Measurements from ENCODE around the gene SAMD1. TPM values are rescaled to one million over a fixed set of nuclear protein-coding genes. Genes with fewer than 3 reads are reported as not detected.

The SAMD1 gene
- total and polyA plus RNA-seq, 2 of the 13 experiments (the other 11 are each of a cell fraction or from before 2014, with no cell fraction given) = 17.5 to 45.0 TPM

DNA sequence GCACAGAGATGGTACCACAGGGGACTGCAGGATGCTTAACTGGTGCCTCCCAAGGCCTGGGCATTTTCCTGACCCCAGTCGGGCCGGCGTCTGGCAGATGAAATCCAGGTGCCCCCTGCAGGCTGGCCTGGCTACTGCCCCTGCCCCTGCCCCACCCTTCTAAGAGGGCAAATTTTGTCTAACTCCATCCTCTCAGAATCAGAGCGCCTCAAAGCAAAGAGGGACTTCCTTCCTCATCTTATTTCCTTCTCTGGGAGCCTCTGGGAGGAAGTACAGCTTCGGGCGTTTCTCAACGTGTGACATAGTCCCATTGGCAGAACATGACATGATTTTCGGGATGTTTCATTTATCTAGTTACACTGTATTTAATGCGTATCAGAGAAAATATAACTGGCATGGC is 24.3 kb upstream of the SAMD1 start:
- DNase-seq (ENCODE audit: low spot score) = no peak
- Histone ChIP-seq H3K27me3 (ENCODE audit: control insufficient read depth in 1 of 2, insufficient read depth in 2 of 2, low read length in 2 of 2) (no peaks in the 10 kb centered on the region; a peak in 1 of 5 replicates), H4K20me1 (ENCODE audit: insufficient read depth, low read length) (no peaks in the 10 kb centered on the region), H3K4me3 (replicated peaks in 1 of 3; ENCODE audit: insufficient read depth in 1 of 3, low read depth in 2 of 3, low read length in 3 of 3) (no peak overlapping the region), H3K36me3 (replicated peaks in 1 of 2; ENCODE audit: control insufficient read depth in 1 of 2, insufficient read depth in 2 of 2, low read length in 2 of 2) (no peaks in the 10 kb centered on the region), H2AFZ (ENCODE audit: low read length) (no peak overlapping the region), H3K79me2 (ENCODE audit: insufficient read depth, low read length) (peaks cover 12% of the 10 kb centered on the region), H3K4me1 (ENCODE audit: insufficient read depth, low read length) (peaks cover 76% of the 10 kb centered on the region), H3K9me3 (ENCODE audit: low read length) (no peaks in the 10 kb centered on the region), H3K9ac (ENCODE audit: insufficient read depth, low read depth, low read length) (no peak overlapping the region), H3K4me2 (ENCODE audit: low read depth, low read length) (no peak overlapping the region), H3K27ac (ENCODE audit: extremely low read length, insufficient read depth, low read length) (no peak overlapping the region)
- TF ChIP-seq ZFP82 (CRISPR knock-in tag; IDR thresholded peaks at IDR 0.05; ENCODE audit: borderline replicate concordance) (no peak), HNRNPL (IDR thresholded peaks at IDR 0.05; ENCODE audit: low read depth, low read length) (peak; percentile 61; the same call in 1 of the 2 replicates), DPF2 (CRISPR knock-in tag; IDR thresholded peaks at IDR 0.05; ENCODE audit: borderline replicate concordance, low read depth) (no peak), KDM2A (CRISPR knock-in tag; IDR thresholded peaks at IDR 0.05; ENCODE audit: borderline replicate concordance, low read depth) (peak; percentile 30; the same call in 1 of the 2 replicates), HCFC1 (IDR thresholded peaks at IDR 0.05; ENCODE audit: low read depth, low read length) (no peak), ZFY (CRISPR knock-in tag; IDR thresholded peaks at IDR 0.05) (peak; percentile 34; the same call in 1 of the 2 replicates), RAD21 (CRISPR knock-in tag; IDR thresholded peaks at IDR 0.05) (peak; percentile 59), STAG1 (CRISPR knock-in tag; IDR thresholded peaks at IDR 0.05) (peak; percentile 62), ZNF253 (CRISPR knock-in tag; IDR thresholded peaks at IDR 0.05; ENCODE audit: borderline replicate concordance) (no peak), ZNF367 (CRISPR knock-in tag; IDR thresholded peaks at IDR 0.05; ENCODE audit: borderline replicate concordance) (no peak), BRCA1 (CRISPR knock-in tag; IDR thresholded peaks at IDR 0.05) (no peak)
- TF ChIP-seq, protein P1, sequence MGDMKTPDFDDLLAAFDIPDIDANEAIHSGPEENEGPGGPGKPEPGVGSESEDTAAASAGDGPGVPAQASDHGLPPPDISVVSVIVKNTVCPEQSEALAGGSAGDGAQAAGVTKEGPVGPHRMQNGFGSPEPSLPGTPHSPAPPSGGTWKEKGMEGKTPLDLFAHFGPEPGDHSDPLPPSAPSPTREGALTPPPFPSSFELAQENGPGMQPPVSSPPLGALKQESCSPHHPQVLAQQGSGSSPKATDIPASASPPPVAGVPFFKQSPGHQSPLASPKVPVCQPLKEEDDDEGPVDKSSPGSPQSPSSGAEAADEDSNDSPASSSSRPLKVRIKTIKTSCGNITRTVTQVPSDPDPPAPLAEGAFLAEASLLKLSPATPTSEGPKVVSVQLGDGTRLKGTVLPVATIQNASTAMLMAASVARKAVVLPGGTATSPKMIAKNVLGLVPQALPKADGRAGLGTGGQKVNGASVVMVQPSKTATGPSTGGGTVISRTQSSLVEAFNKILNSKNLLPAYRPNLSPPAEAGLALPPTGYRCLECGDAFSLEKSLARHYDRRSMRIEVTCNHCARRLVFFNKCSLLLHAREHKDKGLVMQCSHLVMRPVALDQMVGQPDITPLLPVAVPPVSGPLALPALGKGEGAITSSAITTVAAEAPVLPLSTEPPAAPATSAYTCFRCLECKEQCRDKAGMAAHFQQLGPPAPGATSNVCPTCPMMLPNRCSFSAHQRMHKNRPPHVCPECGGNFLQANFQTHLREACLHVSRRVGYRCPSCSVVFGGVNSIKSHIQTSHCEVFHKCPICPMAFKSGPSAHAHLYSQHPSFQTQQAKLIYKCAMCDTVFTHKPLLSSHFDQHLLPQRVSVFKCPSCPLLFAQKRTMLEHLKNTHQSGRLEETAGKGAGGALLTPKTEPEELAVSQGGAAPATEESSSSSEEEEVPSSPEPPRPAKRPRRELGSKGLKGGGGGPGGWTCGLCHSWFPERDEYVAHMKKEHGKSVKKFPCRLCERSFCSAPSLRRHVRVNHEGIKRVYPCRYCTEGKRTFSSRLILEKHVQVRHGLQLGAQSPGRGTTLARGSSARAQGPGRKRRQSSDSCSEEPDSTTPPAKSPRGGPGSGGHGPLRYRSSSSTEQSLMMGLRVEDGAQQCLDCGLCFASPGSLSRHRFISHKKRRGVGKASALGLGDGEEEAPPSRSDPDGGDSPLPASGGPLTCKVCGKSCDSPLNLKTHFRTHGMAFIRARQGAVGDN (CRISPR knock-in tag; IDR thresholded peaks at IDR 0.05) = peak; percentile 34; the same call in 1 of the 2 replicates
- TF ChIP-seq, protein P2, sequence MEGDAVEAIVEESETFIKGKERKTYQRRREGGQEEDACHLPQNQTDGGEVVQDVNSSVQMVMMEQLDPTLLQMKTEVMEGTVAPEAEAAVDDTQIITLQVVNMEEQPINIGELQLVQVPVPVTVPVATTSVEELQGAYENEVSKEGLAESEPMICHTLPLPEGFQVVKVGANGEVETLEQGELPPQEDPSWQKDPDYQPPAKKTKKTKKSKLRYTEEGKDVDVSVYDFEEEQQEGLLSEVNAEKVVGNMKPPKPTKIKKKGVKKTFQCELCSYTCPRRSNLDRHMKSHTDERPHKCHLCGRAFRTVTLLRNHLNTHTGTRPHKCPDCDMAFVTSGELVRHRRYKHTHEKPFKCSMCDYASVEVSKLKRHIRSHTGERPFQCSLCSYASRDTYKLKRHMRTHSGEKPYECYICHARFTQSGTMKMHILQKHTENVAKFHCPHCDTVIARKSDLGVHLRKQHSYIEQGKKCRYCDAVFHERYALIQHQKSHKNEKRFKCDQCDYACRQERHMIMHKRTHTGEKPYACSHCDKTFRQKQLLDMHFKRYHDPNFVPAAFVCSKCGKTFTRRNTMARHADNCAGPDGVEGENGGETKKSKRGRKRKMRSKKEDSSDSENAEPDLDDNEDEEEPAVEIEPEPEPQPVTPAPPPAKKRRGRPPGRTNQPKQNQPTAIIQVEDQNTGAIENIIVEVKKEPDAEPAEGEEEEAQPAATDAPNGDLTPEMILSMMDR (CRISPR knock-in tag; IDR thresholded peaks at IDR 0.05) = peak; percentile 74
- TF ChIP-seq, protein P3, sequence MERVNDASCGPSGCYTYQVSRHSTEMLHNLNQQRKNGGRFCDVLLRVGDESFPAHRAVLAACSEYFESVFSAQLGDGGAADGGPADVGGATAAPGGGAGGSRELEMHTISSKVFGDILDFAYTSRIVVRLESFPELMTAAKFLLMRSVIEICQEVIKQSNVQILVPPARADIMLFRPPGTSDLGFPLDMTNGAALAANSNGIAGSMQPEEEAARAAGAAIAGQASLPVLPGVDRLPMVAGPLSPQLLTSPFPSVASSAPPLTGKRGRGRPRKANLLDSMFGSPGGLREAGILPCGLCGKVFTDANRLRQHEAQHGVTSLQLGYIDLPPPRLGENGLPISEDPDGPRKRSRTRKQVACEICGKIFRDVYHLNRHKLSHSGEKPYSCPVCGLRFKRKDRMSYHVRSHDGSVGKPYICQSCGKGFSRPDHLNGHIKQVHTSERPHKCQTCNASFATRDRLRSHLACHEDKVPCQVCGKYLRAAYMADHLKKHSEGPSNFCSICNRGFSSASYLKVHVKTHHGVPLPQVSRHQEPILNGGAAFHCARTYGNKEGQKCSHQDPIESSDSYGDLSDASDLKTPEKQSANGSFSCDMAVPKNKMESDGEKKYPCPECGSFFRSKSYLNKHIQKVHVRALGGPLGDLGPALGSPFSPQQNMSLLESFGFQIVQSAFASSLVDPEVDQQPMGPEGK (CRISPR knock-in tag; IDR thresholded peaks at IDR 0.05) = peak; percentile 19; the same call in 1 of the 2 replicates
- WGBS (ENCODE audit: low lambda C conversion rate) = 65% methylated on average over 8 of the region's 9 CpGs
- in situ Hi-C loops (cut with HindIII; ENCODE audit: extremely low pct_ligation_motif_present, low pct_unique_long_range_greater_than_20kb) (no loop called here), intact Hi-C loops (cut with micrococcal nuclease; ENCODE audit: unreplicated experiment) (loop anchor here (5.0 kb wide), 1 partner anchor 33 kb away; no protein-coding TSS in a partner anchor)
- no TSS peak for BruUV-seq (replicated peaks)
- FAIRE-seq = no peak
- ChIA-PET CTCF (ENCODE audit: low intra/inter-chr PET ratio, low total read pairs) (interaction anchor here (0.7 to 1.6 kb wide), 5 partner anchors 16 to 235 kb away, joined by 3 to 7 read pairs (median 3); no protein-coding TSS in a partner anchor), POLR2A (interaction anchor here (2.8 kb wide), 1 partner anchor 22 kb away, joined by 11 read pairs; the partner anchor contains the start of gene ASF1B)
- ATAC-seq = no peak
